HL-60 (cell line): ENCODE results near the gene DBP.

Experiments used
- TF ChIP-seq, protein P1 (sequence below): IDR thresholded peaks from 2 replicates; pipeline ENCODE4 v1.6.1; 2012; ENCODE audit warnings: low read depth; ENCODE audit not compliant: insufficient replicate concordance
- TF ChIP-seq, protein P2 (sequence below): IDR thresholded peaks from one replicate; pipeline ENCODE4 v1.5.1; 2011; ENCODE audit warnings: low read length, control low read depth, inconsistent platforms; ENCODE audit not compliant: insufficient read depth

DNA sequence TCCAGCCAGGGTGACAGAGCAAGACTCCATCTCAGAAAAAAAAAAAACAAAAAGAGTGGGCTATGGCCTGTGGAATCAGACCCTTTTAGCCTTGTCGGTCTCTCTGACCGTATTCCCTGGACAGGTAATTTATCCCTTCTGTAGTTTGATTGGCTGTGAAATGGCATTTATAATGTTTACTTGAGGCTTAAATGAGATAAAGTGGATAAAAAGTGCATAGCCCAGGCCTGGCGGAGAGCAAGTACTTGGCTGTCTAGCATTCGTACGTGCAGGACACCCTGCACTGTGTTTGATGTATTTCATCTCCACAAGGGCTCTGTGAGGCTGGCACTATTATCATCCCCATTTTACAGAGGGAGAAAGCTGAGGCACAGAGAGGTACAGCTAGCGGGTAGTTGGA, 28.6 kb upstream of the DBP start:
- TF ChIP-seq, protein P1, sequence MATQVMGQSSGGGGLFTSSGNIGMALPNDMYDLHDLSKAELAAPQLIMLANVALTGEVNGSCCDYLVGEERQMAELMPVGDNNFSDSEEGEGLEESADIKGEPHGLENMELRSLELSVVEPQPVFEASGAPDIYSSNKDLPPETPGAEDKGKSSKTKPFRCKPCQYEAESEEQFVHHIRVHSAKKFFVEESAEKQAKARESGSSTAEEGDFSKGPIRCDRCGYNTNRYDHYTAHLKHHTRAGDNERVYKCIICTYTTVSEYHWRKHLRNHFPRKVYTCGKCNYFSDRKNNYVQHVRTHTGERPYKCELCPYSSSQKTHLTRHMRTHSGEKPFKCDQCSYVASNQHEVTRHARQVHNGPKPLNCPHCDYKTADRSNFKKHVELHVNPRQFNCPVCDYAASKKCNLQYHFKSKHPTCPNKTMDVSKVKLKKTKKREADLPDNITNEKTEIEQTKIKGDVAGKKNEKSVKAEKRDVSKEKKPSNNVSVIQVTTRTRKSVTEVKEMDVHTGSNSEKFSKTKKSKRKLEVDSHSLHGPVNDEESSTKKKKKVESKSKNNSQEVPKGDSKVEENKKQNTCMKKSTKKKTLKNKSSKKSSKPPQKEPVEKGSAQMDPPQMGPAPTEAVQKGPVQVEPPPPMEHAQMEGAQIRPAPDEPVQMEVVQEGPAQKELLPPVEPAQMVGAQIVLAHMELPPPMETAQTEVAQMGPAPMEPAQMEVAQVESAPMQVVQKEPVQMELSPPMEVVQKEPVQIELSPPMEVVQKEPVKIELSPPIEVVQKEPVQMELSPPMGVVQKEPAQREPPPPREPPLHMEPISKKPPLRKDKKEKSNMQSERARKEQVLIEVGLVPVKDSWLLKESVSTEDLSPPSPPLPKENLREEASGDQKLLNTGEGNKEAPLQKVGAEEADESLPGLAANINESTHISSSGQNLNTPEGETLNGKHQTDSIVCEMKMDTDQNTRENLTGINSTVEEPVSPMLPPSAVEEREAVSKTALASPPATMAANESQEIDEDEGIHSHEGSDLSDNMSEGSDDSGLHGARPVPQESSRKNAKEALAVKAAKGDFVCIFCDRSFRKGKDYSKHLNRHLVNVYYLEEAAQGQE = no peak
- TF ChIP-seq, protein P2, sequence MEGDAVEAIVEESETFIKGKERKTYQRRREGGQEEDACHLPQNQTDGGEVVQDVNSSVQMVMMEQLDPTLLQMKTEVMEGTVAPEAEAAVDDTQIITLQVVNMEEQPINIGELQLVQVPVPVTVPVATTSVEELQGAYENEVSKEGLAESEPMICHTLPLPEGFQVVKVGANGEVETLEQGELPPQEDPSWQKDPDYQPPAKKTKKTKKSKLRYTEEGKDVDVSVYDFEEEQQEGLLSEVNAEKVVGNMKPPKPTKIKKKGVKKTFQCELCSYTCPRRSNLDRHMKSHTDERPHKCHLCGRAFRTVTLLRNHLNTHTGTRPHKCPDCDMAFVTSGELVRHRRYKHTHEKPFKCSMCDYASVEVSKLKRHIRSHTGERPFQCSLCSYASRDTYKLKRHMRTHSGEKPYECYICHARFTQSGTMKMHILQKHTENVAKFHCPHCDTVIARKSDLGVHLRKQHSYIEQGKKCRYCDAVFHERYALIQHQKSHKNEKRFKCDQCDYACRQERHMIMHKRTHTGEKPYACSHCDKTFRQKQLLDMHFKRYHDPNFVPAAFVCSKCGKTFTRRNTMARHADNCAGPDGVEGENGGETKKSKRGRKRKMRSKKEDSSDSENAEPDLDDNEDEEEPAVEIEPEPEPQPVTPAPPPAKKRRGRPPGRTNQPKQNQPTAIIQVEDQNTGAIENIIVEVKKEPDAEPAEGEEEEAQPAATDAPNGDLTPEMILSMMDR = no peak
